ENCODE data around the gene ZNF862. TPM values are rescaled to one million over a fixed set of nuclear protein-coding genes. Genes with fewer than 3 reads are reported as not detected.
A peak's percentile ranks its signal among the peaks of the same experiment; 100 is the strongest.

The ZNF862 gene
- total and polyA plus RNA-seq, 2 experiments from 2014 or later, result 0.94 to 2.3 TPM

DNA sequence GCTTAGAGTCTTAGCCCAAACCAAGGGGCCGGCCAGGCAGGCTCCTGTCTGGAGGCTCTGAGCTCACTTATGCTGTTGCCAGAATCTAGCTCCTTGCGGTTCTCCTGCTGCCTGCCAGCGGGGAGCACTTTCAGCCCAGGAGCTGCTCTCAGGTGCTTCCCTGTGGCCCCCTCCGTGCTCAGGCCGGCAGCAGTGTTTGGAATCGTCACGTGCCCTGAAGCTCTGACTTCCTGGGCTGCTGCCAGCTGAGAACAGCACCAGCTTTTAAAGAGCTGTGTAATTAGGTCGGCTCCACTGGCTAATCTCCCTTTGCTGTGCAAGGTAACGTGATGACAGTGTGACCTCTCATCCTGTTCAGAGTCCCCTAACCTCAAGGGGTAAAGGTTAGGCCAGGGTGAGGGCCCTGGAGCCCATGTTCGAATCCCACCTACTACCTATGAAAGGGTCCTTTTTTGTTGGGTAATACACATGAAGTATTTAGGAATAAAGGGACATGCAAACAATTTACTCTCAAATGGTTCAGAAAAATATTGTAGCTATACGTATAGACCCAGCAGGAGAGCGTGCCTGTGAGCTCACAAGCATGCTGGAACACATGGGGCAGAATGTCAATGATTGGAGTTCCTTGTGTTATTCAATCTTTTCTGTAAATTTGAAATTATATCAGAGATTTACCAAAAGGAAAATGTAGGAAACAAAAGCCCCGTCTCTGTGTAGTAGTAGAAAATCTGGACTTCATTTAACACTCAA is 16.6 kb downstream of the ZNF862 start (continued):
- TF ChIP-seq, protein P1, sequence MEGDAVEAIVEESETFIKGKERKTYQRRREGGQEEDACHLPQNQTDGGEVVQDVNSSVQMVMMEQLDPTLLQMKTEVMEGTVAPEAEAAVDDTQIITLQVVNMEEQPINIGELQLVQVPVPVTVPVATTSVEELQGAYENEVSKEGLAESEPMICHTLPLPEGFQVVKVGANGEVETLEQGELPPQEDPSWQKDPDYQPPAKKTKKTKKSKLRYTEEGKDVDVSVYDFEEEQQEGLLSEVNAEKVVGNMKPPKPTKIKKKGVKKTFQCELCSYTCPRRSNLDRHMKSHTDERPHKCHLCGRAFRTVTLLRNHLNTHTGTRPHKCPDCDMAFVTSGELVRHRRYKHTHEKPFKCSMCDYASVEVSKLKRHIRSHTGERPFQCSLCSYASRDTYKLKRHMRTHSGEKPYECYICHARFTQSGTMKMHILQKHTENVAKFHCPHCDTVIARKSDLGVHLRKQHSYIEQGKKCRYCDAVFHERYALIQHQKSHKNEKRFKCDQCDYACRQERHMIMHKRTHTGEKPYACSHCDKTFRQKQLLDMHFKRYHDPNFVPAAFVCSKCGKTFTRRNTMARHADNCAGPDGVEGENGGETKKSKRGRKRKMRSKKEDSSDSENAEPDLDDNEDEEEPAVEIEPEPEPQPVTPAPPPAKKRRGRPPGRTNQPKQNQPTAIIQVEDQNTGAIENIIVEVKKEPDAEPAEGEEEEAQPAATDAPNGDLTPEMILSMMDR (conservative IDR thresholded peaks at IDR 0.05; ENCODE audit: low read depth in 2 of 2), result no peak
- TF ChIP-seq ZNF114 (CRISPR knock-in tag; IDR thresholded peaks at IDR 0.05) (no peak), POLR2AphosphoS5 (IDR thresholded peaks at IDR 0.05; ENCODE audit: low read depth) (no peak), NANOG (IDR thresholded peaks at IDR 0.05; ENCODE audit: borderline replicate concordance) (no peak), CREB1 (CRISPR knock-in tag; IDR thresholded peaks at IDR 0.05; ENCODE audit: low read depth) (no peak), ZNF331 (CRISPR knock-in tag; IDR thresholded peaks at IDR 0.05; ENCODE audit: low read depth) (no peak)

DNA sequence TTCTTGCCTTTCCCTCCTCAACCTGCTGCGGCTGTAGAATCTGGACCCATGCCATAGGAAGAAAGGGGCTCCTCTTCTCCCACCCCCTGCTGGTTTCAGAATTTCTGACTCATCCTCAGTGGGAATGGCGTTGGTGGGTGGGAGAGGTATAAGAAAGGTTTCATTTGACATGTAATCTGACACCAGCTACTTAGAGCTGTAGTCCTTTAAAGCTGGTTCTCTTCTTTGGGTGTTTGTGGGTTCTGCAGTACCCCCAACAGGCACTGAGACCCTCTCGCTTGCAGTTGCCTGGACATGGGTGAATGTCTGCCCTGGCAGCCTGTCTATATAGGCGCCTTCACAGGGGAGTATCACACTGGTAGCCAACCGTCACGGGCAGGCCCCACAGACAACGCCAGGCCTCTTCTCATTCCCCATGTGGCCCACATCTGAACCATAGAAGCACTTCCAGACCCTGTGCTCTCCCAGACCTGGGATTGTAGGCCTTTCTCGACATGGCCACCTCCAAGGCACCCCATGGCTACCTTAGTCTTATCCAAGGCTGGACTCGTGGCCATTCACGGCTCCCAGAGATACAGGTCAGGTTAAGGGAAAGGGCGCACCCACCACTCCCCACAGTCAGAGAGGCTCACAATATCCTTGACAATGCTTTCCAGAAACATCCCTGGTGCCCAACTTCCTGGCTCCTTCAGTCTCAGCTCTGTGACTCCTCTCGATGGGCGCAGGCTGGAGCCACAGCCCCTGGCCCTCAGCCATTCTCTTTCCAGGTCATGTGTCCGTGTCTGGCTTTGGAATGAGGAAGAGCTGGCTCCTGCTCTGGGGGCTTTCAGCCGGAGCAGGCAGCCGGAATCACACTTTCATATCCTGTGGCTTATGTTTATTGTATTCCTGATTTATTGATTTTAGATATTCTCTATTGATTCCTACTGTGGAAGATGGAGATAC is 17.5 kb downstream of the ZNF862 start:
- ATAC-seq (peak; percentile 70), DNase-seq (ENCODE audit: low spot score) (peak; percentile 82)
- Histone ChIP-seq H3F3A (replicated peaks; ENCODE audit: low read depth) (0 out of 2 replicates have a peak, but pooled peaks cover 3% of the 10 kb centered on the region), H3K27ac (ENCODE audit: low read depth) (no peak overlapping the region), H4K20me1 (replicated peaks; ENCODE audit: insufficient read depth) (no peaks in the 10 kb centered on the region), H3K4me1 (ENCODE audit: insufficient read depth) (peaks cover 24% of the 10 kb centered on the region), H2AFZ (peak overlapping the region; percentile 63; the same call in 1 of the 2 replicates), H3K4me3 (peak overlapping the region; percentile 20; the same call in 1 of the 2 replicates), H3K4me2 (peak overlapping the region; percentile 65), H3K9me2 (ENCODE audit: insufficient read depth) (no peaks in the 10 kb centered on the region), H3K79me2 (replicated peaks; ENCODE audit: insufficient read depth) (no peaks in the 10 kb centered on the region), H3K36me3 (ENCODE audit: insufficient read depth) (no peaks in the 10 kb centered on the region), H3K27me3 (ENCODE audit: insufficient read depth) (no peaks in the 10 kb centered on the region)
- H3K9me3 Mint-ChIP-seq, result no peaks in the 10 kb centered on the region; the same call in 2 of the 3 replicates
- H3K27ac Mint-ChIP-seq, result peak overlapping the region; percentile 90
- peaks cover 18% of the 10 kb centered on the region for H3K27me3 Mint-ChIP-seq (ENCODE audit: insufficient read depth, low read depth, poor library complexity)
- peak overlapping the region; percentile 41 for H3K4me3 Mint-ChIP-seq
- peaks cover 34% of the 10 kb centered on the region for H3K4me1 Mint-ChIP-seq
- no peaks in the 10 kb centered on the region; the same call in 2 of the 3 replicates for H3K36me3 Mint-ChIP-seq (ENCODE audit: low read depth)
- TF ChIP-seq JUNB (IDR thresholded peaks at IDR 0.05; ENCODE audit: unreplicated experiment), result no peak
- TF ChIP-seq NANOG (IDR thresholded peaks at IDR 0.05; ENCODE audit: borderline replicate concordance), result no peak
- no peak for TF ChIP-seq STAT1 (IDR thresholded peaks at IDR 0.05; ENCODE audit: unreplicated experiment)
- no peak for TF ChIP-seq EZH2 (IDR thresholded peaks at IDR 0.05; ENCODE audit: low read depth, unreplicated experiment)
- TF ChIP-seq EZH2phosphoT487 (IDR thresholded peaks at IDR 0.05; ENCODE audit: unreplicated experiment), result no peak
- TF ChIP-seq, protein P2, sequence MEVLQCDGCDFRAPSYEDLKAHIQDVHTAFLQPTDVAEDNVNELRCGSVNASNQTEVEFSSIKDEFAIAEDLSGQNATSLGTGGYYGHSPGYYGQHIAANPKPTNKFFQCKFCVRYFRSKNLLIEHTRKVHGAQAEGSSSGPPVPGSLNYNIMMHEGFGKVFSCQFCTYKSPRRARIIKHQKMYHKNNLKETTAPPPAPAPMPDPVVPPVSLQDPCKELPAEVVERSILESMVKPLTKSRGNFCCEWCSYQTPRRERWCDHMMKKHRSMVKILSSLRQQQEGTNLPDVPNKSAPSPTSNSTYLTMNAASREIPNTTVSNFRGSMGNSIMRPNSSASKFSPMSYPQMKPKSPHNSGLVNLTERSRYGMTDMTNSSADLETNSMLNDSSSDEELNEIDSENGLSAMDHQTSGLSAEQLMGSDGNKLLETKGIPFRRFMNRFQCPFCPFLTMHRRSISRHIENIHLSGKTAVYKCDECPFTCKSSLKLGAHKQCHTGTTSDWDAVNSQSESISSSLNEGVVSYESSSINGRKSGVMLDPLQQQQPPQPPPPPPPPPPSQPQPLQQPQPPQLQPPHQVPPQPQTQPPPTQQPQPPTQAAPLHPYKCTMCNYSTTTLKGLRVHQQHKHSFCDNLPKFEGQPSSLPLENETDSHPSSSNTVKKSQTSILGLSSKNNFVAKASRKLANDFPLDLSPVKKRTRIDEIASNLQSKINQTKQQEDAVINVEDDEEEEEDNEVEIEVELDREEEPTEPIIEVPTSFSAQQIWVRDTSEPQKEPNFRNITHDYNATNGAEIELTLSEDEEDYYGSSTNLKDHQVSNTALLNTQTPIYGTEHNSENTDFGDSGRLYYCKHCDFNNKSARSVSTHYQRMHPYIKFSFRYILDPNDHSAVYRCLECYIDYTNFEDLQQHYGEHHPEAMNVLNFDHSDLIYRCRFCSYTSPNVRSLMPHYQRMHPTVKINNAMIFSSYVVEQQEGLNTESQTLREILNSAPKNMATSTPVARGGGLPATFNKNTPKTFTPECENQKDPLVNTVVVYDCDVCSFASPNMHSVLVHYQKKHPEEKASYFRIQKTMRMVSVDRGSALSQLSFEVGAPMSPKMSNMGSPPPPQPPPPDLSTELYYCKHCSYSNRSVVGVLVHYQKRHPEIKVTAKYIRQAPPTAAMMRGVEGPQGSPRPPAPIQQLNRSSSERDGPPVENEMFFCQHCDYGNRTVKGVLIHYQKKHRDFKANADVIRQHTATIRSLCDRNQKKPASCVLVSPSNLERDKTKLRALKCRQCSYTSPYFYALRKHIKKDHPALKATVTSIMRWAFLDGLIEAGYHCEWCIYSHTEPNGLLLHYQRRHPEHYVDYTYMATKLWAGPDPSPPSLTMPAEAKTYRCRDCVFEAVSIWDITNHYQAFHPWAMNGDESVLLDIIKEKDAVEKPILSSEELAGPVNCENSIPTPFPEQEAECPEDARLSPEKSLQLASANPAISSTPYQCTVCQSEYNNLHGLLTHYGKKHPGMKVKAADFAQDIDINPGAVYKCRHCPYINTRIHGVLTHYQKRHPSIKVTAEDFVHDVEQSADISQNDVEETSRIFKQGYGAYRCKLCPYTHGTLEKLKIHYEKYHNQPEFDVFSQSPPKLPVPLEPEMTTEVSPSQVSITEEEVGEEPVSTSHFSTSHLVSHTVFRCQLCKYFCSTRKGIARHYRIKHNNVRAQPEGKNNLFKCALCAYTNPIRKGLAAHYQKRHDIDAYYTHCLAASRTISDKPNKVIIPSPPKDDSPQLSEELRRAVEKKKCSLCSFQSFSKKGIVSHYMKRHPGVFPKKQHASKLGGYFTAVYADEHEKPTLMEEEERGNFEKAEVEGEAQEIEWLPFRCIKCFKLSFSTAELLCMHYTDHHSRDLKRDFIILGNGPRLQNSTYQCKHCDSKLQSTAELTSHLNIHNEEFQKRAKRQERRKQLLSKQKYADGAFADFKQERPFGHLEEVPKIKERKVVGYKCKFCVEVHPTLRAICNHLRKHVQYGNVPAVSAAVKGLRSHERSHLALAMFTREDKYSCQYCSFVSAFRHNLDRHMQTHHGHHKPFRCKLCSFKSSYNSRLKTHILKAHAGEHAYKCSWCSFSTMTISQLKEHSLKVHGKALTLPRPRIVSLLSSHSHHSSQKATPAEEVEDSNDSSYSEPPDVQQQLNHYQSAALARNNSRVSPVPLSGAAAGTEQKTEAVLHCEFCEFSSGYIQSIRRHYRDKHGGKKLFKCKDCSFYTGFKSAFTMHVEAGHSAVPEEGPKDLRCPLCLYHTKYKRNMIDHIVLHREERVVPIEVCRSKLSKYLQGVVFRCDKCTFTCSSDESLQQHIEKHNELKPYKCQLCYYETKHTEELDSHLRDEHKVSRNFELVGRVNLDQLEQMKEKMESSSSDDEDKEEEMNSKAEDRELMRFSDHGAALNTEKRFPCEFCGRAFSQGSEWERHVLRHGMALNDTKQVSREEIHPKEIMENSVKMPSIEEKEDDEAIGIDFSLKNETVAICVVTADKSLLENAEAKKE (CRISPR knock-in tag; IDR thresholded peaks at IDR 0.05), result no peak
- TF ChIP-seq ZNF331 (CRISPR knock-in tag; IDR thresholded peaks at IDR 0.05; ENCODE audit: low read depth), result no peak
- TF ChIP-seq ZNF114 (CRISPR knock-in tag; IDR thresholded peaks at IDR 0.05), result no peak
